GM18867 (cell line): Measurements from ENCODE around the gene RRAGC.
"Not testable (repeated sequence)": the region's sequence is repeated elsewhere in the genome, so short reads cannot be mapped to it uniquely, and the experiment has no call there.

Experiments
- ATAC-seq: cut with Tn5 transposase; IDR thresholded peaks from one replicate; pipeline ENCODE4 v1.9.1; 2021; ENCODE audit warnings: mild to moderate bottlenecking, moderate library complexity; ENCODE audit not compliant: unreplicated experiment

The RRAGC gene

DNA sequence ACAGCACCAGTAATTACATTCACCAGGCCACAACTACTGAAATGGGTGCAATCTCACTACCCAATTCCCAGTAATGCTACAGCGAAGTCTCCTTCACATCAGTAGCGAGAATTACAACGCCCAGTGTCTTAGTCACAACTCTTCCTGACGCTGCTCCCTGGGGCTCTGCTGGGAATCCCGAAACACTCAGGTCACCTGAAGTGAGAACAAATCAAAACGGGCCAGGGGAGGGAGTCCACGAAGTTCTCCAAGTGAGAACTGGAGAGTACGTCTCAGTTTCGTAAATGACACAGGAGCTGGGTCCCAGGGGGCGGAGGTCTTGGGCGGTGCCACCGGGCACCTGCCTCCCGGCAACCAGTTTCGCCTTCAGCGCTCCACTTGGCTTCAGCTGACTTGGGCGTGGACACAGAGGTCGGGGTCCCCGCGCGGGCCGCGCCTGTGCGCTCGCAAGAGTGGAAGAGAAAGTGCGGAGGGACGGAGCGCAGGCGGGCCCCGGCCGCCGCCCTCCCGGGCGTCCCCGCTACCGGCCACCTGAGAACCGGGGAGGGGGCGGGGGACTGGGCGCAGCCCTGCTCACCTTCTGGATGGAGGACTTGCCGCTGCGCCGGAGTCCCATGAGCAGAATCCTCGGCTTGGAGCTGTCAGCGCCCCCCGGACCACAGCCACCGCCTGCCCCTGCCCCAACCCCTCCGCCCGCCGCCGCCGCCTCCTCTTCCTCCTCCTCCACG is 575 bp downstream of the RRAGC start:
- ATAC-seq, result peak; percentile 33

- ATAC-seq, result peak; percentile 68
Measured at GRCh38 chr1:38852780-38853179, 6.8 kb downstream of the RRAGC start.

DNA sequence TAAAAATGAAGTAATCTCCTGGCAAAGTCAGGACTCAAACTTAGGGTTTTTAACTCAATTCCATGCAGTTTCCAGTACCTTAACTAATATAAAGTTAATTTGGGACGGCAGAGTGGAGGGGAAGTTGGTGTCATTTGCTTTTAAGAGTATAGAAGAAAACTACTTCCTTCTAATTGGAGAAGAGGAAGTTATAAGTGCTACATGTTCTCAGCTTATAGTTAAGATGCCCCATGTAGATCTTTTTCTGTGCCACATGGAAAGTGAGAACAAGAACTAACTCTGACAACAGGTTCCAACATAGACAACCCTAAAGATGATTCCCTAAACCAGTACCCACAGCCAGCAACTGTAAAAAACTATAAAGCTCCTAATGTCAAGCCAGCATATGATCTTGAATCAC is 11.5 kb downstream of the RRAGC start:
- ATAC-seq, result no peak

DNA sequence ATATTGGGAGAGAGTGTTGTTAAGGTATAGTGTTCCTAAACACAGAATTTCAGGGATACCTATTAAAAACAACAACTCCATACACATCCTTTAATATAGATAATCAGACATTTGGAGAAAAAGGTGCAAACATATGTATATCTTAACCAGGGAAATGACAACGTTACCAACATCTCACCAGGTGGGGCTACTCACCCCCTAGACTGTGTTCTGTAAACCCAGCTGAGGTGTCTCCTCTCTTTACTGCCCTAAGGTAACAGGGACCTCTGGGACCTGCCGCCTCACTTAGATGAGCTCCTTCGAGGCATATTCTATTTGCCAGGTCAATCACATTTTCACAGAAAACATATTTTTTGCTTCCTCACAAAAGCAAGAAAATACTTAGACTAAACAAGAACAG is 13.4 kb downstream of the RRAGC start:
- ATAC-seq, result no peak

GRCh38 chr1:38845088-38845487 is 14.5 kb downstream of the RRAGC start:
- not testable (repeated sequence) for ATAC-seq

DNA sequence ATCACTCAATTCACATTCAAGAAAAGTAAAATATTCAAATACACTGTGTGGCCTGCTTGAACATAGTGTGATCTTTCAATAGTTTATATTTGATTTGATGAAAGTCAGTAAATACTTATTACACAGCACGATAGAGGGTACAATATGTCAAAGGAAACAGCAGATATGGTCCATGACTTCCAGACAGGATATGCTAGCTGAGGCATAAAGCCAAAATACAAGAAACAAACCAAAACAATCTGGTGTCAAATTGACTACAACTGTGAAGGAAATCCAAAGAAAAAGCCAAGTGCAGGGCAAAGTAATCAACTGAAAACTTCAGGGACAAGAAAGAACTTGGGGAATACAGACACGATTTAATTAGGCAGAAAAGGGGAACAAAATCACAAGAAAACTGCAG is 19.3 kb downstream of the RRAGC start:
- no peak for ATAC-seq

DNA sequence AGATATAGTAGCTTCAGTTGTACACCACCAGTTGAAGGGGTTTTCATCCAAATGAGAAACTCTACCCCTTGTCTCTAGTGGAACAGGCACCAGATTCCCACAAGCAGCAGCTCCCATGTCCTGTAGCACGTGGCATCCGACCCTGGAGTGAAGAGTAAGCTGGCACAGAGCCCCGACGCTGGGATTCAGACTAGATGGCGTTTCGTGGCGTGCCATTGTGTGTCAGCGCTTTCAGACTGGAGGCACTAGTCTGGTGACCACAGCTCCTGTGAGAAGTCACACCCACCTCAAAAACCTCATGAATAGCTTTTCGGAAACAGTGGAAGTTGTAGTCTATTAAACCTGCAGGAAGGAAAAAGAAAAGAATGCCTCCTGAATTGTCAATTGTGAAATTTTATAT is 20.2 kb downstream of the RRAGC start:
- ATAC-seq, result no peak

DNA sequence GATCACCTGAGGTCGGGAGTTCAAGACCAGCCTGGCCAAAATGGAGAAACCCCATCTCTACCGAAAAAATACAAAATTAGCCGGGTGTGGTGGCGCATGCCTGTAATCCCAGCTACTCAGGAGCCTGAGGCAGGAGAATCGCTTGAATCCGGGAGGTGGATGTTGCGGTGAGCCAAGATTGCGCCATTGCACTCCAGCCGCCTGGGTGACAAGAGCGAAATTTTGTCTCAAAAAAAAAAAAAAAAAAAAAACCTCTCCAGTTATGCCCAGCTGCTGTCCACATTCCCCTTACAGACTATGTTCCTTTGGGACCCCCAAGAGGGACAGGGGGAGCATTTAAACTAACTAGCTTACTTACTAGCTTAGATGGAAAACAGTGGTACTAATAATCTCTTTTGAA is 23.3 kb downstream of the RRAGC start:
- ATAC-seq, result not testable (repeated sequence)

DNA sequence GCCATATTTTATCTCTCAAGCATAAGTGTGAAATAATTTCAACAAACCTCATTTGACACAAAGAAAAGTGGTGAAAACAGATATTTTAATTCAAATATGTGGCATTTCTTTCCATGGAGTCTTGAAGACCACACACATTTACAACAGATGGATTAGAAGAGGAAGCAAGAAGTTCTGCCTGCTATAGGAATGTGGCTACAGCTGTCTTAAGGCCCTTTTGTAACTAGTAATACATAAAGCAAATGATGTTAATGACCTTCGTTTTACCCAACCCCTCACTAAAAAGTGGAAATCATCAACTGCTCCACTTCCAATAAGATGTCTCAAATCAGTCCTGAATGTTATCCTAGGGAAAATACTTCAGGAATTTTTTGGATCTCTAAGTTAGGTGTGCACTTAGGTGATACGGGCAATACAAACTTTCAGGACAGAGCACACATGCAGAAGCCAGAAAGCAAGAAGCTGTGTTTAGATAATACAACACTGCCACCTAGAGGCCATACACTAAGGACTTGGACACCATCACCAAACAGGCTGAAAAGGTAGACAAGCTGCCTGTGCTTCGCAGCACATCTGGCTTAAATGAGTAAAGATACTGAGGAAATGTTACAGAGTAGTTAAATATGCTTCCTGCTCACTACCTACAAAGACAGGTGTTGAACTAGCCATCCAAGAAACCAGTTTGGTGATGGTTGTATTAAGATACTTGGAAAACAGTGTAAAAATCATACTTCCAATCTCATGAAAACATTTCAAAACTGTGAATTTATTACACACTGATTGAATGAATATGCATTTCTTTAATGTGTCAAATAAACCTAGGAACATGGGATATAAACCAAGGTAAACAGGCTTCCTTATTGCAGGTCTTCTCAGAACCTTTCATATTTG is 24.4 kb downstream of the RRAGC start:
- ATAC-seq, result no peak

DNA sequence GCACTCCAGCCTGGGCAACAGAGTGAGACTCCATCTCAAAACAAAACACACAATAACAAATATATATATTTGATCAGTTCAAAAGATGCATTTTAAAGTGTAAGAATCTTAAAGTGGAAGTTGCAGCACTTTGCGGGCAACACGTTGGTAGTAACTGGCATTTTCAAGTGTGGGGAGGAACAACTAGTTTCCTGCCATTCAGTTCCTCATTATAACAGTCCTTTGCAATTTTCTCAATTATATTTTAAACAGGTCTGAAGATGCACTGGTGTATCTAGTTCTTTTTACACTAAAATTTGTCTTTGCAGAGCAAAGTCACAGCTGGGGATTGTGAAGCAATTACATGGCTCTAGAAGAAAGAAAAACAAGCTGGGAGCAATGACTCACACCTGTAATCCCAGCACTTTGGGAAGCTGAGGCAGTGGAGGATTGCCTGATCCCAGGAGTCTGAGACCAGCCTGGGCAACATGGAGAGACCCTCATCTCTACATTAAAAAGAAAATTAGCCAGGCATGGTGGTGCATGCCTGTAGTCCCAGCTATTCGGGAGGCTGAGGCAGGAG is 25.3 kb downstream of the RRAGC start:
- no peak for ATAC-seq

GRCh38 chr1:38833146-38833545 is 26.4 kb downstream of the RRAGC start:
- ATAC-seq, result no peak

DNA sequence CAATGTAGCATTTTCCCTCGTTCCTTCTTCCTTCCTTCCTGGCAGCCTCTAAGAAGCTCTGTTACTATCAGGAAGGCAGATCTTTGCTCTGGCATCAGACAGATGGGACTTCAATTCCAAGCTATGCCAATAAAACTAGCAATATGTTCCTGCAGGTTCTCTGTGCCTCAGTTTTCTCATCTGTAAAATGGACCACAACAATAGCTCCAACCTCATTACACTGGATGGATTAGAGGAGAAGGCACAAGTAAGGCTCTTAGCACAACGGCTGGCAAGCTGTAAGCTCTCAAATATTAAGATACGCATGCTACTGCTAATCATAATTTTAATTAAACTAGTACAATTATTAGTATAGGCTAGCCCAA is 27.2 kb downstream of the RRAGC start:
- no peak for ATAC-seq

DNA sequence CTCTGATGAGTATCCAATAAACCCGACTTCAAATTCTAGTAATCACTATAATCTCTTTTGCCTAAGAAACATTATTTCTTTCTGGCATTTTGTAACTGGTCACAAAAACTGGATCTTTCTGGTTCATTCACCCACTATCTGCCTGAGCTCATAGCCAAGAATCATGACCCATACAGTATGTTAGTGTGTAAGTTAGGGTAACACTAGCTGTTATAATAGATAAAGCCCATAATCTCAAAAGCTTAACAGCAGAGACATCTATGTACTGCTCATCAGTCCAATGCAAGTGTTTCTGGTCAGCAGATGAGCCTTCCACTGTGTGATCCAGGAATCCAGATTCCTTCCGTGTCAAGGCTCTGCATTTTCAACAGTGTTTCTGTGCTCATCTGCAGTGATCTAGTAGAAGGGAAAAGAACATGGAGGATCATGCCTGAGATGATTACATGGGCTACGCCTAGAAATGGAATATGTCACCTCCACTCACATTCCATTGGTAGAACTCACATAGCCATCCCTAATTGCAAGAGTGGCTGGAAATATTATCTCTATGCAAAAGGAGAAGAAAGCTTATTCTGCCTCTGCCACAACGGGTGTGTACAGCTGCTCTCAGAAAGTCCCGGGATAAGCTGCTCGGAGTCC is 27.7 kb downstream of the RRAGC start:
- ATAC-seq, result no peak

DNA sequence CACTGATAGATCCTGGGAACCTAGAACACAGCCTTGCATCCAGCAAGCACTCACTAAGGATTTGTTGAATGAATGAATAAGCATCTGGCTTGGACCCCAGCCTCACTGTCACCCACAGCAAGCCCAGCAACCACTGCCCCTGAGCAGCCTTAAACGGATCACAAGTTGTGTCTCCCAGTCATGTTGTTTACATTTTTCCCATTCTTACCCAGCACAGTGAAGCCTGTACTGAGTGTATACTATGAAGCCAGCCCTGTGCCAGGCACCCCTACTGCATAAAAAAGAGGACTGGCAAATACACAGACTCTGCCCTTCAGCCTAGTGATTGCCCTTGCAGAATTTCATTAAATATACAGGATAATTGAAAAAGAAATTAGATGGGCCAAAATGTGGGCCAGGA is 30.2 kb downstream of the RRAGC start:
- ATAC-seq, result no peak

GRCh38 chr1:38827318-38827717 is 32.3 kb downstream of the RRAGC start:
- no peak for ATAC-seq

- ATAC-seq, result no peak
Measured at GRCh38 chr1:38826886-38827285, 32.7 kb downstream of the RRAGC start.

DNA sequence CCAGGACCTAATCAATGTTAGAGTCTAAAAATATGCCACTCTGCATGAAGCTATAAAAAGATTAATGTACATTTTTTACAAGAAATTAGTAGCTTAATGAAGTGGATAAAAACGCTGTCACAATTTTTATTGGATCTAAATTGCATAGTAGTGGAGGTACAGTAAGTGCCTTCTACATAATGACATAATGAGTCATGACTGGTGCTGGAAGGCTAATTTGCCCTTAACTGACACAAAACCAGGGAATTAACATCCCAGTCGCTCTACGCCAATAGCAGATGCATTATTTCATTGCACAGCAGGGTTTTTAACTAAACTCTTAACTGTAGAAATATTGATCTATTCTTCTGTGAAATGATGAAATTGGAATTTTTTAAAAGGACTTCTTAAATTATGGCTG is 33.3 kb downstream of the RRAGC start:
- ATAC-seq, result no peak

GRCh38 chr1:38820860-38821259 is 38.7 kb downstream of the RRAGC start:
- no peak for ATAC-seq

- no peak for ATAC-seq
Measured at GRCh38 chr1:38819516-38819915, 40.1 kb downstream of the RRAGC start.

GRCh38 chr1:38819040-38819439 is 40.5 kb downstream of the RRAGC start:
- ATAC-seq, result no peak

DNA sequence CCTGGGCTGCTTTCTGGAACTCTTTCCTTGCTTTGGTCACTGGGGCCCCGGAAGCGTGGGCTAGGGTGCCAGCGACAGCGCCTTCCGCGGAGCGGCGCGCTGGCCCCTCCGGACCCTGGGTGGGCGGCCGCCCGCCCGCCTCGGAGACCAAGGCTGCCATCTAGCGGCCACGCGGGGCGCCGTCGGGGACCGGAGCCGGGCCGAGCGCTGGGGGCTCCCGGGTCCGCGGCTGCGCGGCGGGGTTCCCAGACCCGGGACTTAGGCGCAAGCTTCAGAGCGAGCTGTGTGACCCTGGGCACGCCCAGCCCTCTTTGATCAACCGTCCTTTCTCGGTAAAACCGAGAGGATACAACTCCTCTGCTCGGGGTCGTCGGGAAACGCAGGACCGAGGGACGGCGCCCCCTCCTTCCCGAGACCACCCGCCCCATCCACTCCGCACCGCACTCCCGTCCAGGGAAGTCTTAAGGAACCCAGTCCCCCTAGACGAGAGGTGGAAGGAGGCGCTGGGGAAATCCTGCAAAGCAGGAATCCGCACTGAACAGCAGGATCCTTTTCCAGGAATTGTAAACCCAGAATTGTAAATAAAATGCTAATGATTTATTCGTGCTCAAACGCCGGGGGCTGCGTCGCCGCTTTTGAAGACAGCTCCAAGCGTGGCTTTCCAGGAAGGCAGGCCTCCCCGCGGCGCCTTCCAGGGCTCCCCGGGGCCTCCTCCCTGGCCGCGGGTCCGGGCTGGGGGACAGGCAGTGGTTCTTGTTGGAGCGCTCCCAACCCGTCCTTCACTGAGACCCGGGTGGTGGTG is 41.2 kb downstream of the RRAGC start:
- ATAC-seq, result no peak
